ENCODE data around the gene GADD45A.

The GADD45A gene

DNA sequence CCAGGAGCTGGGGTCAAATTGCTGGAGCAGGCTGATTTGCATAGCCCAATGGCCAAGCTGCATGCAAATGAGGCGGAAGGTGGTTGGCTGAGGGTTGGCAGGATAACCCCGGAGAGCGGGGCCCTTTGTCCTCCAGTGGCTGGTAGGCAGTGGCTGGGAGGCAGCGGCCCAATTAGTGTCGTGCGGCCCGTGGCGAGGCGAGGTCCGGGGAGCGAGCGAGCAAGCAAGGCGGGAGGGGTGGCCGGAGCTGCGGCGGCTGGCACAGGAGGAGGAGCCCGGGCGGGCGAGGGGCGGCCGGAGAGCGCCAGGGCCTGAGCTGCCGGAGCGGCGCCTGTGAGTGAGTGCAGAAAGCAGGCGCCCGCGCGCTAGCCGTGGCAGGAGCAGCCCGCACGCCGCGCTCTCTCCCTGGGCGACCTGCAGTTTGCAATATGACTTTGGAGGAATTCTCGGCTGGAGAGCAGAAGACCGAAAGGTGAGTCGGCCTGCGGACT is at the start of gene GADD45A:
GADD45A (plus strand) TSS at position 135 of the 491 bp plus-strand sequence; CDS start at position 429, 294 bp downstream.
- H3K36me3 ChIP-seq (replicated peaks), result peaks cover 18% of the 10 kb centered on the region
- in situ Hi-C loops (cut with MboI; ENCODE audit: low sequenced_read_pairs), result no loop called here
- peaks cover 8% of the 10 kb centered on the region for H3K4me1 ChIP-seq
- peak within 1 kb of the TSS; percentile 81 for H3K4me3 ChIP-seq
- peak; percentile 98 for DNase-seq (ENCODE audit: low spot score in 2 of 2)
- no peaks in the 10 kb centered on the region for H3K9me3 ChIP-seq
- no peaks in the 10 kb centered on the region for H3K27me3 ChIP-seq (ENCODE audit: low read depth)

DNA sequence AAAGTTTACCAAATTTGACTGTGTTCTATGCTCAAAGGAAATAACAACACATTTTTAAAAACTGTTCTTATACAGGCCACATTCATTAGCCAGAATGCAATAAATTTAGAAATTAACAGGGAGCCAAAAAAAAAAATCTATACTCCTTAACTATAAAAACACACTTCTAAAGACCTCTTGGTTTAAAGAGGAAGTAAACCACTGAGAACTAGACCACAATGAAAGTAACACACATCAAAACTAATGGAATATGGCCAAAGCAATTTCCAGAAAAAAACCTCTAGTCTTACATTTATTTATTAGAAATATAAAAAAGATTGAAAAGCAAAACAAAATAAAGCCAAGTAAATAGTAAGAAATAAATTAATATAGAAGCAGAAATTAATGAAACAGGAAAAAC is 48.9 kb upstream of the GADD45A start:
- Histone ChIP-seq H3K27me3 (ENCODE audit: low read depth) (no peaks in the 10 kb centered on the region), H3K4me3 (no peak overlapping the region), H3K36me3 (replicated peaks) (no peaks in the 10 kb centered on the region), H3K9me3 (no peaks in the 10 kb centered on the region), H3K4me1 (no peaks in the 10 kb centered on the region)
- in situ Hi-C loops (cut with MboI; ENCODE audit: low sequenced_read_pairs), result no loop called here
- no peak for DNase-seq (ENCODE audit: low spot score in 2 of 2)

GRCh38 chr1:67639361-67639760 is 45.6 kb upstream of the GADD45A start:
- in situ Hi-C loops (cut with MboI; ENCODE audit: low sequenced_read_pairs), result no loop called here

GRCh38 chr1:67642629-67643028 is 42.4 kb upstream of the GADD45A start:
- in situ Hi-C loops (cut with MboI; ENCODE audit: low sequenced_read_pairs), result no loop called here
- no peak overlapping the region for H3K4me3 ChIP-seq
- H3K9me3 ChIP-seq, result no peaks in the 10 kb centered on the region
- no peaks in the 10 kb centered on the region for H3K27me3 ChIP-seq (ENCODE audit: low read depth)
- H3K36me3 ChIP-seq (replicated peaks), result no peaks in the 10 kb centered on the region
- DNase-seq (ENCODE audit: low spot score in 2 of 2), result no peak
- H3K4me1 ChIP-seq, result no peaks in the 10 kb centered on the region

More at GRCh38 chr1:67639361-67639760, 45.6 kb upstream of the GADD45A start:
- Histone ChIP-seq H3K27me3 (ENCODE audit: low read depth) (no peaks in the 10 kb centered on the region), H3K4me3 (no peak overlapping the region), H3K4me1 (no peaks in the 10 kb centered on the region), H3K36me3 (replicated peaks) (no peaks in the 10 kb centered on the region), H3K9me3 (no peaks in the 10 kb centered on the region)
- DNase-seq (ENCODE audit: low spot score in 2 of 2), result no peak

DNA sequence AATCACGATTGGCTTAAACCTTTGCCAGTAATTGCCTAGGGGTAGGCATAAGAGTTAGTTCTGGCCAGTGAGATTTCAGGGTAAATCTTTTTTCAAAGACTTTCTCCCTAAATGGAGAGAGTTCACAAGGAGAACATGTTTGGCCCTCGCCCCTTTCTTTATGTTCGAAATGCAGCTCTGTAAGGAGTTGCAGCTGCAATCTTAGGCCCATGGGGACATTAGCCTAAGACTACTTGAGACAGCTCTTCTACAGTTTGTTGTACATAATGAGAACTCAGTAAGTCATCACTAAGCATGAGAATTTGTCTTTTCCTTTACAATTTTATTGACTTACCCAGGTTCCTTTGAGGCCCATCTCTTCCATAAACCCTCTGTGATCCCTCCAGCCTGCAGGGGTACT is 40.4 kb upstream of the GADD45A start:
- in situ Hi-C loops (cut with MboI; ENCODE audit: low sequenced_read_pairs), result no loop called here
- H3K36me3 ChIP-seq (replicated peaks), result no peaks in the 10 kb centered on the region
- no peaks in the 10 kb centered on the region for H3K27me3 ChIP-seq (ENCODE audit: low read depth)
- no peak for DNase-seq (ENCODE audit: low spot score in 2 of 2)
- H3K4me1 ChIP-seq, result no peaks in the 10 kb centered on the region
- no peak overlapping the region for H3K4me3 ChIP-seq
- H3K9me3 ChIP-seq, result no peaks in the 10 kb centered on the region

GRCh38 chr1:67645495-67646144 is 39.4 kb upstream of the GADD45A start:
- no peaks in the 10 kb centered on the region for H3K36me3 ChIP-seq (replicated peaks)
- no peaks in the 10 kb centered on the region for H3K9me3 ChIP-seq
- no peak overlapping the region for H3K4me3 ChIP-seq
- in situ Hi-C loops (cut with MboI; ENCODE audit: low sequenced_read_pairs), result no loop called here
- H3K4me1 ChIP-seq, result no peaks in the 10 kb centered on the region
- H3K27me3 ChIP-seq (ENCODE audit: low read depth), result no peaks in the 10 kb centered on the region
- DNase-seq (ENCODE audit: low spot score in 2 of 2), result no peak

DNA sequence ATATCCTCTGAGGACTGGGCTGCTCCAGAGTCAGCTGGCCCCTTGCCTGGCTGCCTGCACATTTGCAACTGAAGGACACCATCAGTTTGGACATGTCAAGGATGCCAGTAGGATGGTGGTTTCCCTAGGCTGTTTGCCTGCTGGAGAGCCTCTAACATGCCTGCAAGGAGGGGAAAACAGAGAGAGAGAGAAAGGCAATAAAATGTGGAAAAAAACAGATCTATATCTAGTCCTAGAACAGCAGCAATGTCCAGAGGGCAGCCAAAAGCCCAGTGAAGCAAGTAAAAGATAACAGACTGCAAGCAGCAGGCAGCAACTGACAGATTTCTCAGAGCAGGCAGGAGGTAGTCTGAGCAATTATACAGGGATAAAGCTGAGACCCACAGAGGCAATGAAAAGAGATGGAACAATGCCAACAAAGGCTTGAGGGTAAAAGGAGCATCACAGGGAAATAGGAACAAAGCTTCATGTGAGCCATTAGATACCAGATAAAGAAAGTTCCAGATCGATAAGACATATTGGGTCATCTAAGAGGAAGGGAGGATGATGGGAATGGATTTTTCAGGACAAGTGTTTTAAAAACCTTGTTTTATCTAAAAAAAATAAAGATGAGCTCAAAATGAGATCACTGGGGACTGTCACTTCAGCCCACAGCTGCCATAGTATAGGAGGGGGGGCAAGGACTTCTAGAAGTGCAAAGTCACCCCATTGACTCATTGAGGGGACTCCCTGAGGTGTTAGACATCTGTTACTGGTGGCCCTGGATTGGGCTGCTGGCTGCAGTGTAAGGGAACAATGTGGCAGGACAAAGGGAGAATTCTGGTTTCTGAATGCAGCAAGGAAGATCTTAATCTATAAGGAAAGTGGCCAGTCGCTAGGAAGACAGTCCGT is 38.6 kb upstream of the GADD45A start:
- no peaks in the 10 kb centered on the region for H3K9me3 ChIP-seq
- no peaks in the 10 kb centered on the region for H3K4me1 ChIP-seq
- H3K4me3 ChIP-seq, result no peak overlapping the region
- H3K27me3 ChIP-seq (ENCODE audit: low read depth), result no peaks in the 10 kb centered on the region
- in situ Hi-C loops (cut with MboI; ENCODE audit: low sequenced_read_pairs), result no loop called here
- no peaks in the 10 kb centered on the region for H3K36me3 ChIP-seq (replicated peaks)
- peak; percentile 13 to 17 for DNase-seq (ENCODE audit: low spot score in 2 of 2)

DNA sequence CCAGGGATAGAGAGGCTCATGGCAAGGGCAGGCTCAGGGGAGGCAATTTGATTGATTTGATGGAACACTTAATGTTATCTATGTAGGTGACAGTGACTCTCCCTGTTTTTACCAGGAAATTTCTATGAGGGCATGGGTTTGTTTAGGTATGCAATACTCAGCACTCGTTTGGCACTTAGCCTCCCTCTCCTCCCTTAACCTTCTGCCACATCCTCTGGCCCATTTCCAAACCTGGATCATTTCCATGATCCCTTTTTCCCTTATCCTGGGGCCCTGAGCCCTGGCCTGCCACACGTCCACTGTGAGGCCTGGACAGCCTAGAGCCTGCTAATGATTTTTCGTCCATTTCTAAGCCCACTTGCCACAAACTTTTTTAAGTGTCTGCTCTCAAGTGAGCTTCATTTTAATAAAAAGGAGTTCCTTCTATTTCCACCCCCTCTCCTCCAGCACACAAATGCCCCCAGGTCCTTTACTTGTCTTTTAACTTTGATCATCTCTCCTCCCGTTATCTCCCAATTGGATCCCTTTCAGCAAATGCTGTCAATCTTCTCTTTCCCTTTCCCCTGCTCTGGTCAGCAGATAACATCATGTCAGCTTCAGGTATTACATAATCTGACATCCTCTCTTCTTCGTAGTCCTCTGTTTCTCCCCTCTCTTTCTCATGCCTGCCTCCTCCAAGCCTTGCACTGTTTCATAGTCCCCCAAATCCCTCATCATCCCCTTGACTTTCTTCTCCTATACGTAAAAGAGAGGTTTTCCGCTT is 37.8 kb upstream of the GADD45A start:
- no peaks in the 10 kb centered on the region for H3K27me3 ChIP-seq (ENCODE audit: low read depth)
- in situ Hi-C loops (cut with MboI; ENCODE audit: low sequenced_read_pairs), result no loop called here
- DNase-seq (ENCODE audit: low spot score in 2 of 2), result no peak

DNA sequence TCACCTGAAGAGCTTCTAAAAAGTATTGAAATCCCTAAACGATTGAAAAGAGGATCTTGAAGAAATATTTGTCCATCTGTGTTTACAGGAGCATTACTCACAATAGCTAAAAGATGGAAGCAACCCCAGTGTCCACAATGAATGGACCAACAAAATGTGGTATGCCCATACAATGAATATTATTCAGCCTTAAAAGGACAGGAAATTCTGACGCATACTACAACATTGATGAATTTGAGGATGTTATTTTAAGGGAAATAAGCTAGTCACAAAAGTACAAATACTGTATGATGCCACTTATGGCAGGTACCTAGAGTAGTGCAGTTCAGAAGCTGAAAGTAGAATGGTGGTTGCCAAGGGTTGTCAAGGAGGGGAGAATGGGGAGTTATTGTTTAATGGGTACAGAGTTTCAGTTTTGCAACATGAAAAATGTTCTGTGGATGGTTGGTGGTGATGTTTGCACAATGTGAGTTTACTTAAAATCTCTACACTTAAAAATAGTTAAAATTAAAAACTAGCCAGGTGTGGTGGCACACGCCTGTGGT is 37.1 kb upstream of the GADD45A start:
- in situ Hi-C loops (cut with MboI; ENCODE audit: low sequenced_read_pairs), result no loop called here
- Histone ChIP-seq H3K4me1 (no peaks in the 10 kb centered on the region), H3K36me3 (replicated peaks) (no peaks in the 10 kb centered on the region), H3K9me3 (no peaks in the 10 kb centered on the region), H3K4me3 (no peak overlapping the region), H3K27me3 (ENCODE audit: low read depth) (no peaks in the 10 kb centered on the region)
- DNase-seq (ENCODE audit: low spot score in 2 of 2), result no peak

More for the DNA sequence above, 37.8 kb upstream of the GADD45A start:
- Histone ChIP-seq H3K4me1 (no peaks in the 10 kb centered on the region), H3K4me3 (no peak overlapping the region), H3K9me3 (no peaks in the 10 kb centered on the region), H3K36me3 (replicated peaks) (no peaks in the 10 kb centered on the region)

- DNase-seq (ENCODE audit: low spot score in 2 of 2), result no peak
Measured at GRCh38 chr1:67648582-67649326, 36.2 kb upstream of the GADD45A start.

GRCh38 chr1:67650061-67650460 is 34.9 kb upstream of the GADD45A start:
- in situ Hi-C loops (cut with MboI; ENCODE audit: low sequenced_read_pairs), result no loop called here
- Histone ChIP-seq H3K4me3 (no peak overlapping the region), H3K4me1 (no peaks in the 10 kb centered on the region)

More at GRCh38 chr1:67648582-67649326, 36.2 kb upstream of the GADD45A start:
- Histone ChIP-seq H3K36me3 (replicated peaks) (no peaks in the 10 kb centered on the region), H3K9me3 (no peaks in the 10 kb centered on the region), H3K4me3 (no peak overlapping the region), H3K27me3 (ENCODE audit: low read depth) (no peaks in the 10 kb centered on the region), H3K4me1 (no peaks in the 10 kb centered on the region)
- in situ Hi-C loops (cut with MboI; ENCODE audit: low sequenced_read_pairs), result no loop called here

DNA sequence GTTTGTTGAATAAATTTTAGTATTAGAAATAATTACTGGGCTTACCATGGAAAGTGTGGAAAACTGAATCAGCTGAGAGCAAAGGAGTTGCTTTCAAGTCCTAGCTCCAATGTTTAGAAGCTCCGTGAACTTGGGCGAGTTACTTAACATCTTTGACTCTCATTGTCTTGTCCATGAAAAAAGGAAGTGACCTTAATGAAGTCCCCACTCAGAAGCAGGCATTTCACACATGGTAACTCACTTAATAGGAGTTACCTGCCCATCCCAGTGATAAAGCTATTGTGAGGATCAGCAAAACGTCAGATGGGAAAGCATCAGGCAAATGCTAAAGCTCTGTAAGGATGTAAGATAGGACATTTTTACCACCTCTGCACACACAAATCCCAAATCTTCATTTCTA is 34.0 kb upstream of the GADD45A start:
- no peaks in the 10 kb centered on the region for H3K9me3 ChIP-seq
- H3K36me3 ChIP-seq (replicated peaks), result no peaks in the 10 kb centered on the region
- no peaks in the 10 kb centered on the region for H3K27me3 ChIP-seq (ENCODE audit: low read depth)
- no peaks in the 10 kb centered on the region for H3K4me1 ChIP-seq
- DNase-seq (ENCODE audit: low spot score in 2 of 2), result no peak
- in situ Hi-C loops (cut with MboI; ENCODE audit: low sequenced_read_pairs), result no loop called here
- H3K4me3 ChIP-seq, result no peak overlapping the region

More at GRCh38 chr1:67650061-67650460, 34.9 kb upstream of the GADD45A start:
- Histone ChIP-seq H3K9me3 (no peaks in the 10 kb centered on the region), H3K36me3 (replicated peaks) (no peaks in the 10 kb centered on the region), H3K27me3 (ENCODE audit: low read depth) (no peaks in the 10 kb centered on the region)
- no peak for DNase-seq (ENCODE audit: low spot score in 2 of 2)

GRCh38 chr1:67652800-67653199 is 32.2 kb upstream of the GADD45A start:
- Histone ChIP-seq H3K27me3 (ENCODE audit: low read depth) (no peaks in the 10 kb centered on the region), H3K4me3 (no peak overlapping the region), H3K4me1 (no peaks in the 10 kb centered on the region), H3K9me3 (no peaks in the 10 kb centered on the region), H3K36me3 (replicated peaks) (no peaks in the 10 kb centered on the region)
- DNase-seq (ENCODE audit: low spot score in 2 of 2), result no peak
- in situ Hi-C loops (cut with MboI; ENCODE audit: low sequenced_read_pairs), result no loop called here

All from HAP-1 (cell line).